Heart right ventricle (tissue), 16 donors: ENCODE results near the gene MTMR3. TPM values are rescaled to one million over a fixed set of nuclear protein-coding genes. Genes with fewer than 3 reads are reported as not detected.

ENCODE experiments used
- ATAC-seq, 8 donors: fragments of 200-7000 bp; cut with Tn5 transposase; one replicate each; pipeline ENCODE4 v1.9.1; 2020; ENCODE audit warnings: mild to moderate bottlenecking in 8 of 8, moderate library complexity in 8 of 8, moderate number of reproducible peaks in 1 of 8
- DNase-seq, 2 donors: peaks; one replicate each; pipeline ENCODE4 v3.0.0-alpha.2; 2020
- H3K27ac ChIP-seq, 10 donors: fragments of 200-600 bp; sonication (generic) in 2 of 10; one replicate each; pipeline versions ENCODE4 v1.5.0 to v1.8.0; 2020 to 2022; ENCODE audit warnings: mild to moderate bottlenecking in 3 of 10
- H3K27me3 ChIP-seq, 7 donors: fragments of 200-600 bp; one replicate each; pipeline ENCODE4 v1.8.0; 2021 to 2022; ENCODE audit warnings: mild to moderate bottlenecking in 2 of 7
- H3K36me3 ChIP-seq, 9 donors: fragments of 200-600 bp; sonication (generic) in 1 of 9; one replicate each; pipeline versions ENCODE4 v1.5.0 to v1.8.0; 2020 to 2022; ENCODE audit warnings: mild to moderate bottlenecking in 2 of 9
- H3K4me1 ChIP-seq, 9 donors: fragments of 200-600 bp; sonication (generic) in 1 of 9; one replicate each; pipeline versions ENCODE4 v1.5.0 to v1.8.0; 2020 to 2022; ENCODE audit warnings: mild to moderate bottlenecking in 4 of 9
- H3K4me3 ChIP-seq, 10 donors: fragments of 200-600 bp; sonication (generic) in 2 of 10; one replicate each; pipeline versions ENCODE4 v1.5.0 to v1.8.0; 2020 to 2022; ENCODE audit warnings: mild to moderate bottlenecking in 7 of 10, moderate library complexity in 2 of 10
- H3K9me3 ChIP-seq, 11 donors: fragments of 200-600 bp in 10 of 11; sonication (generic) in 2 of 11; one replicate each; pipeline versions ENCODE4 v1.5.0 to v1.8.0; 2013 to 2022; ENCODE audit warnings: mild to moderate bottlenecking in 2 of 11, control low read depth in 1 of 11, moderate library complexity in 1 of 11
- CTCF ChIP-seq, 9 donors: fragments of 200-600 bp; sonication (generic) in 2 of 9; IDR thresholded peaks; one replicate each; pipeline versions ENCODE4 v1.5.0 to v1.8.0; 2021 to 2022; ENCODE audit warnings: antibody characterized with exemption in 9 of 9, mild to moderate bottlenecking in 5 of 9, moderate library complexity in 1 of 9
- WGBS, 2 donors: extraction: QIAGEN DNeasy Blood & Tissue Kit; methylation state at CpG; one replicate each; pipeline ENCODE4 v1.1.7; 2013; ENCODE audit warnings: inconsistent platforms in 1 of 2; 5-methylcytosine and 5-hydroxymethylcytosine counted together
- intact Hi-C, 10 donors: fragments of 100-400 bp; cut with DNase I; formaldehyde crosslinking; loops; one replicate each; pipeline versions ENCODE4 v1.11.1 to v1.14.2; 2022
- polyA plus RNA-seq, 2 donors: library from polyadenylated mRNA; stranded (reverse); fragments of 200-250 nt; gene quantifications; one replicate each; pipeline ENCODE4 v1.2.3, GENCODE V29; 2013
- total RNA-seq, 10 donors: library from RNA; stranded (reverse); fragmentation: NEBNext Ultra II Directional in 3 of 10; extraction: Animal tissue kit (Norgen Biotek cat#: 25700) in 3 of 10; gene quantifications; one replicate each; pipeline versions ENCODE4 v1.2.1 to v1.2.4, GENCODE V29; 2021 to 2023
- donor health status: Arrhythmogenic right ventricular cardiomyopathy.
- donor health status: ischemic (EF 13 %, LVEDD 7.1; RV severe dilation, severe dysfunction).
- donor health status: healthy with polysubstance abuse.
- donor health status: DM: no; HTN: yes; CAD: no.
- donor health status: DM: no; HTN: no; CAD: no.
- donor health status: ischemic (EF 25% LVEDD 6.9; RV normal size, moderate dysfunction).
- donor health status: ischemic (EF 25% LVEDD 5.7; RV mildly dilated, moderate dysfunction).
- donor health status: healthy.
- donor health status: DM: yes; HTN: yes; CAD: no.
- donor health status: Ischemic cardiomyopathy.
- donor health status: ischemic (EF 35%, LVEDD 5.7; RV mildly dilated, moderate dysfunction).
- donor health status: nonischemic (EF 11% LVEDD 7.7; RV severe dilation, severe dysfunction).
- donor health status: DM: yes; HTN: yes; CAD: no.
- donor health status: PGD.
- donor health status: ischemic (EF 29% LVEDD 5.4; RV normal size, mild dysfunction).
- donor health status: nonischemic (EF 23%, LVEDD 6.1; RV moderate dilation, normal function).

The MTMR3 gene
- total and polyA plus RNA-seq, 12 donors: 9.8 to 42.9 (median 34.6) TPM

GRCh38 chr22:29887358-29887757, 4.4 kb downstream of the MTMR3 start:
- Histone ChIP-seq H3K27me3 (no peaks in the 10 kb centered on the region), H3K9me3 (no peaks in the 10 kb centered on the region), H3K4me1 (peaks cover 11 to 79% (median 58%) of the 10 kb centered on the region in 9 donors), H3K27ac (peak overlapping the region in 1 of 10 donors; percentile 4), H3K36me3 (no peaks in the 10 kb centered on the region), H3K4me3 (no peak overlapping the region)
- ATAC-seq (no peak), DNase-seq (no peak)
- TF ChIP-seq CTCF (IDR thresholded peaks at IDR 0.05): no peak
- 25 to 33% methylated on average over 2 of the region's 2 CpGs for WGBS, 2 donors
- intact Hi-C loops: loop anchor here in 5 of 10 donors (5.0 to 10.0 kb wide), 3 partner anchors 57 to 117 kb away; no protein-coding TSS in a partner anchor

GRCh38 chr22:29890760-29891159, 7.8 kb downstream of the MTMR3 start:
- WGBS, 2 donors: 92% methylated on average over 5 of the region's 5 CpGs
- Histone ChIP-seq H3K36me3 (no peaks in the 10 kb centered on the region), H3K27ac (no peak overlapping the region), H3K4me1 (peaks cover 11 to 80% (median 48%) of the 10 kb centered on the region in 9 donors), H3K27me3 (no peaks in the 10 kb centered on the region), H3K9me3 (no peaks in the 10 kb centered on the region), H3K4me3 (no peak overlapping the region)
- intact Hi-C loops: no loop called here
- DNase-seq (no peak), ATAC-seq (no peak)
- no peak for TF ChIP-seq CTCF (IDR thresholded peaks at IDR 0.05)

- H3K9me3 ChIP-seq: no peaks in the 10 kb centered on the region
- intact Hi-C loops: no loop called here
- no peak for TF ChIP-seq CTCF (IDR thresholded peaks at IDR 0.05)
- H3K27me3 ChIP-seq: no peaks in the 10 kb centered on the region
- no peaks in the 10 kb centered on the region for H3K36me3 ChIP-seq
- no peak overlapping the region for H3K4me3 ChIP-seq
- no peak for DNase-seq
- 85 to 86% methylated on average over 1 of the region's 1 CpG for WGBS, 2 donors
- no peak overlapping the region for H3K27ac ChIP-seq
- H3K4me1 ChIP-seq: peaks cover under 1 to 63% (median 31%) of the 10 kb centered on the region in 9 donors
- no peak for ATAC-seq
Observed at GRCh38 chr22:29892315-29893156, 9.6 kb downstream of the MTMR3 start.

- H3K27ac ChIP-seq: peak overlapping the region in 1 of 10 donors; percentile 18
- H3K36me3 ChIP-seq: no peaks in the 10 kb centered on the region
- ATAC-seq (no peak), DNase-seq (no peak)
- WGBS, 2 donors: 95 to 96% methylated on average over 1 of the region's 1 CpG
- TF ChIP-seq CTCF (IDR thresholded peaks at IDR 0.05): no peak
- H3K9me3 ChIP-seq: no peaks in the 10 kb centered on the region
- H3K4me1 ChIP-seq: peaks cover 0 to 60% (median 24%) of the 10 kb centered on the region in 9 donors
- intact Hi-C loops: no loop called here
- H3K27me3 ChIP-seq: no peaks in the 10 kb centered on the region
- no peak overlapping the region for H3K4me3 ChIP-seq
Observed at GRCh38 chr22:29901354-29901753, 18.4 kb downstream of the MTMR3 start.
